ENCODE measurements around the gene ARHGEF12. TPM values are rescaled to one million over a fixed set of nuclear protein-coding genes. Genes with fewer than 3 reads are reported as not detected.

Gene ARHGEF12
- total RNA-seq, 1 experiment from 2014 or later = 132 TPM

GRCh38 chr11:120532832-120533196, 196.6 kb downstream of the ARHGEF12 start:
- ChIA-PET POLR2A (ENCODE audit: low non-redundant PET) (no interaction called here), CTCF (no interaction called here)
- Histone ChIP-seq H3K4me3 (ENCODE audit: low read depth, low read length, poor library complexity, severe bottlenecking) (no peak overlapping the region), H3K27ac (ENCODE audit: low read depth, low read length, poor library complexity, severe bottlenecking) (no peak overlapping the region), H3K9me3 (ENCODE audit: low read depth, low read length, poor library complexity, severe bottlenecking) (no peaks in the 10 kb centered on the region), H3K36me3 (ENCODE audit: insufficient read depth, low read length, poor library complexity, severe bottlenecking) (no peaks in the 10 kb centered on the region), H3K4me1 (ENCODE audit: insufficient read depth, low read length, poor library complexity, severe bottlenecking) (peaks cover 3% of the 10 kb centered on the region), H3K27me3 (replicated peaks; ENCODE audit: insufficient read depth, low read depth, low read length, poor library complexity) (peaks cover 10% of the 10 kb centered on the region)
- intact Hi-C loops (cut with micrococcal nuclease; ENCODE audit: unreplicated experiment) = no loop called here
- TF ChIP-seq EZH2 (IDR thresholded peaks at IDR 0.05; ENCODE audit: borderline replicate concordance, low read depth, low read length, poor library complexity, severe bottlenecking) (no peak), CTCF (conservative IDR thresholded peaks at IDR 0.05; ENCODE audit: low read depth, low read length) (no peak)
- no peak for DNase-seq (ENCODE audit: low spot score)
- BruUV-seq (replicated peaks) = no TSS peak

DNA sequence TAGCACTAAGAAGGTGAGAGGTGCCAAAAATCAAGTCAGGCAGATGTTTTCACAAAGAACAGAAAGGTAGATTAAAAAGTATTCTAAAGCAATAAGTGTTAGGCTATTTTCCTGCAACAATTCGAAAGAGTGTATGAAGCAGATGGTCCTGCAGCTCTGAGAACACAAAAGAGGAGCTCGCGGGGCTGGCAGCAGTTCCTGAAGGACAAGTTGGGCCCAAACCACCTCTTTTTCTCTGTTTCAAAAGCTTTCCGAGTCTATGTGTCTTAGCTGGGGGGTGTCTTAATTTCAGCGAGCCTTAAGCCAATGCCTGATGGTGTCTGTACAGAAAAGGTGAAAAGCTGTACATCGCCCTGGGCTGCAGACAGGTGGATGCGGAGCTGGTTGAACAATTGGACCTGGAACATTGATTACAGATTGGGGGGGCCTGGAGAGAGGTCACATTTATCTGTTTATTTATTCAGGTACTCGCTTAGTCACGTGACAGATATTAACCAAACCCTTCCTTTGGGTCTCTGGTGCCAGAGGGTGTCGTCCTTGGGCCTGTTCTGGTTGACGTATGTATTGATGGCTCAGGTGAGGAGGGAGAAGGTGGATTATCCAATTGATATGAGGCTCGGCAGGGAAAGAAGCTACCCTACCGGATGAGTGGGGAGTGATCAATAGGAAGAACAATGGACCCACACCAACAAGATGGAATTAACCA, 200.0 kb downstream of the ARHGEF12 start:
- TF ChIP-seq CTCF (conservative IDR thresholded peaks at IDR 0.05; ENCODE audit: low read depth, low read length) = no peak
- no peak for TF ChIP-seq EZH2 (IDR thresholded peaks at IDR 0.05; ENCODE audit: borderline replicate concordance, low read depth, low read length, poor library complexity, severe bottlenecking)
- no peak overlapping the region for H3K4me3 ChIP-seq (ENCODE audit: low read depth, low read length, poor library complexity, severe bottlenecking)
- H3K9me3 ChIP-seq (ENCODE audit: low read depth, low read length, poor library complexity, severe bottlenecking) = no peaks in the 10 kb centered on the region
- ChIA-PET CTCF (no interaction called here), POLR2A (ENCODE audit: low non-redundant PET) (no interaction called here)
- BruUV-seq (replicated peaks) = no TSS peak
- H3K4me1 ChIP-seq (ENCODE audit: insufficient read depth, low read length, poor library complexity, severe bottlenecking) = peaks cover 3% of the 10 kb centered on the region
- intact Hi-C loops (cut with micrococcal nuclease; ENCODE audit: unreplicated experiment) = no loop called here
- DNase-seq (ENCODE audit: low spot score) = no peak
- no peak overlapping the region for H3K27ac ChIP-seq (ENCODE audit: low read depth, low read length, poor library complexity, severe bottlenecking)
- H3K27me3 ChIP-seq (replicated peaks; ENCODE audit: insufficient read depth, low read depth, low read length, poor library complexity) = no peaks in the 10 kb centered on the region
- H3K36me3 ChIP-seq (ENCODE audit: insufficient read depth, low read length, poor library complexity, severe bottlenecking) = no peaks in the 10 kb centered on the region

DNA sequence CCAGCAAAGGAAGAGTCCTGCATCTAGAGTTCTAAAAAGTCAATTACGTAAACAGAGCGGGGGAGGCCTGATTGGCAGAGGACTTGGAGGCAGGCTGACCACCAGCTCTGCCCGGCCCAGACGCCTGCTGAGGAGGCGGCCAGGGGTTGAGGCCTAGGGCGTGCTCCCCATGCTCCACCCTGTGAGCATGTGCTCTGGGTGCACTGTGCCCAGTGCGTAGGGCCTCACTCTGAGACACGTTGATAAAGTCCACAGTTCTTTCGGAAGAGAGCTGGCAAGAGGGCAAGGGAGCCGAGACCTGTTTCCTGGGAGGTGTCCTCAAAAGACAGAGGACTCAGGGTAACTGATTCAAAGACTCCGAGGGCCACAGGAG, 200.6 kb downstream of the ARHGEF12 start:
- peaks cover 3% of the 10 kb centered on the region for H3K4me1 ChIP-seq (ENCODE audit: insufficient read depth, low read length, poor library complexity, severe bottlenecking)
- no peaks in the 10 kb centered on the region for H3K27me3 ChIP-seq (replicated peaks; ENCODE audit: insufficient read depth, low read depth, low read length, poor library complexity)
- no peaks in the 10 kb centered on the region for H3K36me3 ChIP-seq (ENCODE audit: insufficient read depth, low read length, poor library complexity, severe bottlenecking)
- H3K4me3 ChIP-seq (ENCODE audit: low read depth, low read length, poor library complexity, severe bottlenecking) = no peak overlapping the region
- H3K27ac ChIP-seq (ENCODE audit: low read depth, low read length, poor library complexity, severe bottlenecking) = no peak overlapping the region
- BruUV-seq (replicated peaks) = no TSS peak
- no peak for TF ChIP-seq EZH2 (IDR thresholded peaks at IDR 0.05; ENCODE audit: borderline replicate concordance, low read depth, low read length, poor library complexity, severe bottlenecking)
- no peak for TF ChIP-seq CTCF (conservative IDR thresholded peaks at IDR 0.05; ENCODE audit: low read depth, low read length)
- POLR2A ChIA-PET (ENCODE audit: low non-redundant PET) = no interaction called here
- no peak for DNase-seq (ENCODE audit: low spot score)
- H3K9me3 ChIP-seq (ENCODE audit: low read depth, low read length, poor library complexity, severe bottlenecking) = no peaks in the 10 kb centered on the region
- CTCF ChIA-PET = no interaction called here
- intact Hi-C loops (cut with micrococcal nuclease; ENCODE audit: unreplicated experiment) = no loop called here
